ENCODE data around the gene NR3C1.
"Not testable (repeated sequence)": the region's sequence is repeated elsewhere in the genome, so short reads cannot be mapped to it uniquely, and the experiment has no call there.

NR3C1 gene

DNA sequence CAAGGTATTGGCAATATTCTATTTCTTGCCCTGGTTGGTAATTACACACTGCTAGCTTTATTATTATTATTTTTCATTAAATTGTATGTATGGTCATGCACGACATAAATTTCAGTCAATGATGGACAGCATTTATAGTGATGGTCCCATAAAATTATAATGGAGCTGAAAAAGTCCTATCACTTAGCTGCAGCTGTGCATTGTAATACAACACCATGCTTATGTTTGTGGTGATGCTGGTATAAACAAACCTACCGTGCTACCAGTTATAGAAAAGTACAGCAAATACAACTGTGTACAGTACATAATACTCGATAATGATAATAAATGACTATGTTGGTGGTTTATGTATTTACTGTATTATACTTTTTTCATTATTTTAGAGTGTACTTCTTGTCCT lies 65.5 kb downstream of the NR3C1 start:
- no peak for DNase-seq (ENCODE audit: low spot score)

DNA sequence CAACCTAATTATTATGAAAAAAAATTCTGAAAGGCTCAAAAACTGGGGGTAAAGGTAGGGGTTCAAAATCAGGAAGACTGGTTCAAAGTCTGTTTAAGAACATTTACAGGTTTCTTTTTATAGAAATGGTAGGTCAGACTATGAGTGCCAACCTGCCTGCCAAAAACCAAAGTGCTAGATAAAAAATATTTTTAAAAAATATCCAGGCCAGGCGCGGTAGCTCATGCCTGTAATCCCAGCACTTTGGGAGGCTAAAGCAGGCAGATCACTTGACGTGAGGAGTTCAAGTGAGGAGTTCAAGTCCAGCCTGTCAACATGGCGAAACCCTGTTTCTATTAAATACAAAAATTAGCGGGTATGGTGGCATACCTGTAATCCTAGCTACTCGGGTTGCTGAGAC lies 67.0 kb downstream of the NR3C1 start:
- DNase-seq (ENCODE audit: low spot score), result no peak

DNA sequence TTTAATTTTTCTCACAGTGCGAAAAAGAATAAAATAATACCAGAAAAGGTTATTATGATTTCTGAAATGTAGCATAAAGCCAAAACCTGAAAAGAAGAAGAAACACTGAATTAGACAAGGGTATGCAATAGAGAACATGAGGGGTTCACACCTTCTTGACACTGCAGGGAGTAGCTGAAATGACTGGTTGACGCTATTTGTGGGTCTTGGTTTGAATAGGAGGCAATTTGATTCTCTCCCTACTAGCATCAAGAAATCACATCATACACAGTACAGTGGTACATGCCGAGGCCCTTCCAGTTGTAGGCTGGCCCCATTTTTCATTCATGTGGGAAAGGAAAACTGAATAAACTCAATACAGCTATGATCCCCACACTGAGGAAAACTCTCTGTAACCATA lies 68.6 kb downstream of the NR3C1 start:
- no peak for DNase-seq (ENCODE audit: low spot score)

DNA sequence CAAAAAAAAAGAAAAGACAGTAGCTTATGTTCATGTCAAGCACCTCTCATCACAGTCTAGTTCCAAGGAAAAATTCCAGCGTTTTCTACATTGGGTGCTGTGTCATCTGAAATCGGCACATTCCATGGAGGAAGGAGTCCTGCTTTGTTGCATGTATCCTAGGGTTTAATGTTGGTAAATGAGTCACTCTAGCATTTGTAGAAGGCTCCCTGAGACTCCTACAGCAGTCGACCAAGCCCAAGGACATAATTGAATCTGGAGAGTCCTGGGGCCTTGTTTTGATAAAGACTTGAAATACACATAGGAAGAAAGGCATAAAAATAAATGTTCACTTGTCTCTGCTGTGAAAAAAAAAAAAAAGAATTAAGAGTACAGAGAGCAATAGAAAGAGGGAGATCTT lies 69.1 kb downstream of the NR3C1 start:
- DNase-seq (ENCODE audit: low spot score), result not testable (repeated sequence)

DNA sequence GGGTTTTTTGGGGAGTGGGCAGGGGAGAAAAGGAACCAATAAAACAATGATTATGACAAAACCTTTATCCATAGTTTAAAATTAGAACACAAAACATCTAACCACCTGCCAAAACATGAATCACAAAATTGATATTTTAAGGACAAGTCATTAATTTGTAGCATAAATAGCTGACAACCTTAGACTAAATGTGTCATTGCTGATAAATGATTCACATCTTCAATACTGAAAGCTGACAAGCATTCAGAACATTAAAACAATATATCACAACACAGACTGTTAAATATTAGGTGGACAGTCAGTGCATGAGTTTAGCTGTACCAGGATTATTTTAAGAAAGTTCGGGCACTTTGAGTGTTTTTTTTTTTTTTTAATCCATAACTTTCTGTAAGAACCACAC lies 71.5 kb downstream of the NR3C1 start:
- no peak for DNase-seq (ENCODE audit: low spot score)

DNA sequence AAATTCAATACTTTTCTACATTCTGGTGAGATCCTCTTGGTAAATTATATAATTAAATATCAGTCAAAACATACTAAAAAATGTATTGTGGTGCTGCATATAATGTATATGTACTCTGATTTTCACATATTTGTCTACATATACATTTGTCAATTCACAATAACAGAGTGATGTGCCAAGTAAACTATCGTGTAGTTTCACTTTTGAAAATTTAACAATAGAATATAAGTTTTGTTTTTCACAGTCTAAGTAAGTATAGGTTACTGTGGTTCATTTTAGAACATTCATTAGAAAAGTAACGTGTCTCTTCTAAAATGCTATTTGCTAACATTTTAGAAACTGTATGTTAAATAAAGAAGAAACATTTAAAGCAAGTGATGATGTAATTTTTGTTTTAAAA lies 73.6 kb downstream of the NR3C1 start:
- no peak for DNase-seq (ENCODE audit: low spot score)

DNA sequence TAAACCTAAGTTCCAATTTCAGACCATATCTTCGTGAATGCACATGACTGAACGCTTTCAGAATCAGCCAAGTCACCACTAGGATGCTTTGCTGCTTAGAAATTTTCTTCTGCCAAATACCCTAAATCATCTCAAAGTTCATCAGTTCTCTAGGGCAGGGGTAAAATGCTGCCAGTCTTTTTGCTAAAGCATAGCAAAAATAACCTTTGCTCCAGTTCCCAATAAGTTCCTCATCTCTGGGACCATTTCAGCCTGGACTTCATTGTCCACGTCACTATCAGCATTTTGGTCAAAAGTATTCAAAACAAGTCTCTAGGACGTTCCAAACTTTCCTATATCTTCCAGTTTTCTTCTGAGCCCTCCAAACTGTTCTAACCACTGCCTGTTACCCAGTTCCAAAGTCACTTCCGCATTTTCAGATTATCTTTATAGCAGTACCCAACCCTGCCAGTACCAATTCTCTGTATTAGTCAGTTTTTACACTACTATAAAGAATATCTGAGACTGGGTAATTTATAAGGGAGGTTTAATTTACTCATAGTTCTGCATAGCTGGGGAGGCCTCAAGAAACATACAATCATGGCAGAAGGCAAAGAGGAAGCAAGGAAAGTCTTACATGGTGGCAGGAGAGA lies 74.8 kb downstream of the NR3C1 start:
- DNase-seq (ENCODE audit: low spot score), result no peak

DNA sequence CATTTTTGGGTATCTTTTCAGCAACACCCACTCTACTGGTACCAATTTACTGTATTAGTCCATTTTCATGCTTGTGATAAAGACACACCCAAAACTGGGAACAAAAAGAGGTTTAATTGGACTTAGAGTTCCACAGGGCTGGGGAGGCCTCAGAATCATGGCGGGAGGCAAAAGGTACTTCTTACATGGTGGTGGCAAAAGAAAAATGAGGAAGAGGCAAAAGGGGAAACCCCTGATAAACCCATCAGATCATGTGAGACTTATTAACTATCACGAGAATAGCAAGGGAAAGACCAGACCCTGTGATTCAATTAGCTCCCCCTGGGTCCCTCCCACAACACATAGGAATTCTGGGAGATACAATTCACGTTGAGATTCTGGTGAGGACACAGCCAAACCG lies 78.4 kb downstream of the NR3C1 start:
- not testable (repeated sequence) for DNase-seq (ENCODE audit: low spot score)

DNA sequence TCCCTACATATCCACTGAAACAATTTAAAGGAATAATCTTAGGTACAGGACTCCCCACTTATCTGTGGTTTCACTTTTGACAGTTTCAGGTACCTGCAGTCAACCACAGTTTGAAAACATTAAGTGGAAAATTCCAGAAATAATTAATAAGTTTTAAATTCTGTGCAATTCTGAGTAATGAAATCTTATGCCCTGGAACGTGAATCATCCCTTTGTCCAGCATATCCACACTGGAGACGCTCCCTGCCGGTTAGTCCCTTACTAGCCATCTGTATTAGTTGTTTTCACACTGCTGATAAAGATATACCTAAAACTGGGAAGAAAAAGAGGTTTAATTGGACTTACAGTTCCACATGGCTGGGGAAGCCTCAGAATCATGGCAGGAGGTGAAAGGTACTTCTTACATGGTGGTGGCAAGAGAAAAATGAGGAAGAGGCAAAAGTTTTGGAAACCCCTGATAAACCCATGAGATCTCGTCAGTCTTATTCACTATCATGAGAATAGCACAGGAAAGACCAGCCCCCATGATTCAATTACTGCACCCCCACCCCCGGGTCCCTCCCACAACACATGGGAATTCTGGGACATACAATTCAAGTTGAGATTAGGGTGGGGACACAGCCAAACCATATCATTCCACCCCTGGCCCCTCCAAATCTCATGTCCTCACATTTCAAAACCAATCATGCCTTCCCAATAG lies 80.4 kb downstream of the NR3C1 start:
- DNase-seq (ENCODE audit: low spot score), result not testable (repeated sequence)

DNA sequence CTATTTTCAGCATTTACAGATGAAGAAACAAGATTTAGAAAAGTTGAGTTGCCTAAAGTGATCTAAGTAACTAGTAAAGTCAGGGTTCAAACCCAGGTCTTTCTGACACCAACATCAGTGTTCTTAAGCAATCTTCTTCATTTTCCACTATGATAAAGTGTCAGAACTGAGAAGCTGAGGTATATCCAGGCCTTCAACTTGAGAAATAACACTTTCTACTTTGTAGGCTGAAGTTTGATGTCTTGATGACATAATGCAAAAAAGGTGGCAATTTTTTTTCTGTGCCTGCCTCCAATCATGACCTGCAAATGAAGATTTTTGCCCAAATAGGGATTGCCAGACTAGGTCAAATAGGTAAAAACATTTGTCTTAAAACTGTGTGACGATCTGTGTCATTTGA lies 81.3 kb downstream of the NR3C1 start:
- DNase-seq (ENCODE audit: low spot score), result no peak

DNA sequence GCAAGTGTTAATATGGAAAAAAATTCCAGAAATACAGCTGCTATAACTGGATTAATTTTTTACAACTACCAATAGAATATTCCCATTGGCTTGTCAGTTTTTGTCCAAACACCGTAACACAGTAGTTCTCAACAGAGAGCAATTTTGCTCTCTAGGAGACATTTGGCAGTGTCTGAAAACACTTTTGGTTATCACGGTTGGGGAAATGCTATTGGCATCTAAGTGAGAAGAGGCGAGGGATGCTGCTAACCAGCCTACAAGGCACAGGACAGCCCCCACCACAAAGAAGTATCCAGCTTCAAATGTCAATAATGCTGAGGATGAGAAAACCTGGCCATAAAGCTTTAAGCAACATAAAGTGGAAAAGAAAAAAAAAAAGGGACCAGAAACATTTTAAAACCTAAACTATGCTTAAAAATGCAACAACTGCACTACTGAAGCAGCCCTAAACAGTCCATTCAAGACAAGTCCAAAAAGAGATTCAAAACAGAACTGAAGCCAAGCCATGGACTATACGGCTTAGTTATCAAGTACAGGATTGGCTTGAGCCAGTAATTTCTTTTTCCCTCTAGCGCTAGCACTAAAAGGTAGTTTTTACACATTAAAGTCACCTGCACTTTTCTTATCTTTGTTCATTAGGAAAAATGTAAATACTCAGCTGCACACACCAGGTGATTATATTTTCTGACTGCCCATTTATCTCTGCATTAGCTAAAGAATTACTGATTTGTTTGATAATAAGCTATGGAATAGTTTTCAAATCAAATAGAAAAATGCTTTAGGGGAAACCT lies 83.9 kb downstream of the NR3C1 start:
- DNase-seq (ENCODE audit: low spot score), result no peak

DNA sequence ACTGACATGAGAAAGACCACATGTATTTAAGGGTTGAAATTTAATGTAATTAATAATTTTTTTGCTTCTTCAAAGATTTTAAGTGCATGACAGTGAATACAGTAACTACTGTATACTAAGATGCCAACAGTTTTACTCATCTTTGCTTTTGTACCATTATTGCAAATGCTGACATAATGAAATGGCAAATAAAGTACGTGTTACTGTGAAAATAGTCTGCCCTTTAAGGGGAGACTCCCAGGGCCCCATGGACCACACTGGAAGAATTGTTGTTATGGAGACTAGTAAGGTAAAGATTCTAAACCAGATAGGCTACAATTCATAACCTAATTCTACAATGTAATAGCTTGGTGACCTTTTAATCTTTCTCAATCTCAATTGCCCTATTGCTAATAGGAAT lies 84.7 kb downstream of the NR3C1 start:
- no peak for DNase-seq (ENCODE audit: low spot score)

DNA sequence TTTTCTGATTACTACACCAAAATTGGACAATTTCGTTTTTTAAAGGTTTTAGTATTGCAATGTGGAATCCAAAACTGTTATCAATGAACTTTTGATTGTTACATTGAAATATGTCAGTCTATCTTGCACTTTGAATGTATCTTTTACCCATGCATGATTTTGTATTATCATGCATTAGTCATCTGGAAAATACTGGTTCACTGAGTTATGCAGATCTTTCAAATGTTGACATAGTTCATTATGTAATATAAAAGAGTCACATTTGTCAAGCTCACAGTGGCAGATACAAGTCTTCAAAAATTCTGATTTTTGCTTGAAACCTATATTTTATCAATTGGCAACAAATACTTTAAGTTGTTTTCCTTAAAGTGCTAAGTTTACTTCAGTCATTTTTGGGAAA lies 85.2 kb downstream of the NR3C1 start:
- DNase-seq (ENCODE audit: low spot score), result no peak

DNA sequence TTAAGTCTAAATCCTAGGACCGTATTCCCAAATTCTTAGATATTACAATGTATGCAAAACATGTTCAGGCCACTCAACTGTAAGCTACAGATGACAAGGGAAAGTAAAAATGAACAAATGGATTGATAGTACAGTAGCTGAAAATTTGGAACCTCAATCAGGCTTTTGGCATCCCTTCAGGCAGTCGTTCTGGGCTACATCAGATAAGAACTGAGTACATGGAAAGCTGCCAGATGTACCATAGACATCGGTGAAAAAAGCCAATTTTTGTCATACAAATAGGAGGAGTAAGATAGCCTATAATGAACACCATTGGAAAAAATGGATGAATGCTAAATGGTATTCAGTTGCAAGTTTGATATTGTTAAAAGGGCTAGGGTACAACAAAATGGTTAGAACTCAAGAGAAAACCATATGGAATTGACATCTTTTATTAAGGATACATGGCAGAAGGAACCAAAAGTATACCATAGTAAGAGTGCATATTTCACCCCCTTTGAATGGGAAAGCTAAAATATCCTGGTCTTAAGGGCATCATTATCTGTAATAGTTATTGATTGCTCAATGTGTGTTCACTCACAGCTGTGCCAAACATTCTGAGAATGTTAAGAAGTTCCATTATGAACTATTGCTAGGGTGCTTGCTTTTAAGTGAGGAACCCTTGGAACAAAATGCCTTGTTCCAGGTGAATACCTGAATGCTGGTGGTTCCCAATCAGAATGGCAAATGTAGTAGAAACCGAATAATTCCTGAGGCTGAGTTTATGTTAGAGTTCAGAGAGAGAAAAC lies 86.4 kb downstream of the NR3C1 start:
- DNase-seq (ENCODE audit: low spot score), result no peak

DNA sequence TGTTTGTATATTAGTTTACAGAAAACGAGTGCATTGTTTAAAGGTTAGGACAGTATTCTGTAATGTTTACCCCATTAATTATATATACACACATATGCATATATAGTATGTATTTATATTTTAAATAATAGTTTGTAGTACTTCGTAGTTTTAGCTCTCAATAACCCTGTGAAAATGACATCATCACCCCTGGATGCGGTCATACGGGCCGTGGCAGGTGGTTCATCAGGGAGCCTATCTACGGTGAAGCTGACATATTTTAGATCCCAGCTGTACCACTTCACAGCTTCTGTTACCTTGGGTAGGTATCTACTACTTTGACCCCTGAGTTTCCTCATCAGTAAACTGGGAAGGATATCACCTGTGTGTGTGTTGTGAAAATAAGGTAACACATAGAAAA lies 87.1 kb downstream of the NR3C1 start:
- no peak for DNase-seq (ENCODE audit: low spot score)

DNA sequence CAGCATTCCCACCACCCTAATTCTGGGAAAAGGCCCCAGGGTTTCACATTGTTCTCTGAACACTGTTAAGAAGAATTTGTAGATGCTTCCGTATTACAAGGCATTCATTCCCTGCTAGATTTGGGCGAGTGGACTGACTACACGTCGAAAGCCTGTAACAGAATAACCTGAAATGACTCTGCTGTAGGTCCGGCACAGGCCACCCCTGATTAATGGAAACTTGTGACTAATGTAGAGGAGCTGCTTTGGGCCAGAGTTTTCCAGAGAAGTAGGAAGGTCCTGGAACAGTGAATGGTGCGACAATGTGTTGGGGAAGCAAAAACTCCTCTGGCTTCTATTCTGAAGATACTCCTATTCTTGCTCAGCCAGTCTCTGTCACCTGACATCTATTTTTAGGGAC lies 87.6 kb downstream of the NR3C1 start:
- no peak for DNase-seq (ENCODE audit: low spot score)

DNA sequence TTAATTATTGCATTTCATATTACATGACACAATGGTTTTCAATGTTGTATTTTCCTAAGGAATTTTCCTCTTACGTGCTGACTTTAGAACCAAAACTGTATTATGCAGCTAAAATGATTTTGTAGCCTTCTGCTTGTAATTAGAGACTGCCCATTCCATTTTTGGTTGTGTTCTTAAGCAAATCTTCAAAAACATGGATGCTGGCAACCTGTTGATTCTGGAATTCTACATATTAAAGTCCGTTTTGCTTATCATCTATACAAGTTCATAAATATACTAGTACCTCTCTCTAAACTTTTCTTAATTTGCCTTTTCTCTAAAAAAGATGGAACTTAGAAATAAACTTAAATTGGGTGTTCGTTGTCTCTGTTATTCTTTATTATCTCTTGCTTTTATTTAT lies 88.3 kb downstream of the NR3C1 start:
- no peak for DNase-seq (ENCODE audit: low spot score)

DNA sequence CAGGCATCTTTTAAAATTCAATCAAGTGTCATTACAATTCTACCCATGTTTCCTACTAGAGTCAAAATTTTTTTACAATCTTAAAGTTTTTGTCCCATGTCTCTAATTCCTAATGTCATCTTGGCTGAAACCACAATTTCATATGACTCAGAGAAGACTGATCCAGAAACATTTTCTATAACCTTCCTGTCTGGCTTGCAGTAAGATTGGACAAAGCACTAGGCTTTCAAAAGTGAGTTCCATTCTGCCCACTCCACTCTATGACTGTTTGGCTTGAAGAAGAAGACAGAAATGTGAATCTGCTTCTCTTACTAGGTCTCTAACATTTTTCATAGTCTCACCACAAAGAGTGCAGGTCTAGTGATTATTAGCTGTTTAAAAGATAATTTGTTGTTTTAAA lies 88.8 kb downstream of the NR3C1 start:
- DNase-seq (ENCODE audit: low spot score), result no peak

DNA sequence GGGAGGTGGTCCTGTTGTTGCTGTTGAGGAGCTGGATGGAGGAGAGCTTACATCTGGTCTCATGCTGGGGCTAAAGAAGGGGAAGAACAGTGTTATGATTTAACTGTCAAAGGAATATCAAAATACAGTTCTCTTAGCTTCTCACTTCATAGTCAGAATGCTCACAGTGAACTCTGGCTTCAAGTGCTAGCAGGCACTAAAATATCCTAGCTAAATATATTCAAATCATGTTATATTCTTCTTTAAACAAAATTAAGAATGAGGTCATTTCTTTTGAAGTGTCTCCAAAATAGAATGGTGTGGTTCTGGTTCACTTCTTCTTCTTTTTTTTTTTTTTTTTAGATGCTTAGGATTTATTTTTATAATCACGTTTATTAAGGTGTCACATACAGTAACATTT lies 89.4 kb downstream of the NR3C1 start:
- no peak for DNase-seq (ENCODE audit: low spot score)

DNA sequence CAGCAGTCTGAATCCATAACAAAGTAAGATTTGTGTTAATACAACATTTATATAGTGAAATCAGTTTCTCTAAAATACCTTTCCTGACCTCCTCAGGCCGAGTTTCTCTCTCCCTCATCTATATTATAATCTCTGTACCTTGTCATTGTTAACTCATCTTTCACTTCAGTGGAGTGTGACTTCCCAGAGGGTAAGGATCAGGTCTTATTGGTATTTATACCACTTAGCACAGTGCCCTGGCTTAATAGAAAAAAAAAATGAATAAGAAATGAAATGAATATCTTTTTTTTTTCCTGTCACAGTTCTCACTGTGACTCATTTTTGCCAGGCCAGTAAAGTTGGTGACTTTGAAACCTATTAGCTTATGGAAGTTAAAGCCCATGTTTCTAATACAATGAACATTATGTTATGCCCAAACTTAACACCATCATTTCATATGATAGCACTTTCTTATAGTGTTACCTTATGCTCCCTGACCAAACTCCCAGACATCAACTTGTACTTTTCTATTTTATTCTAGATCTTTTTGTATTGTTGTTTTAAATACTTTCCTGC lies 90.1 kb downstream of the NR3C1 start:
- no peak for DNase-seq (ENCODE audit: low spot score)

DNA sequence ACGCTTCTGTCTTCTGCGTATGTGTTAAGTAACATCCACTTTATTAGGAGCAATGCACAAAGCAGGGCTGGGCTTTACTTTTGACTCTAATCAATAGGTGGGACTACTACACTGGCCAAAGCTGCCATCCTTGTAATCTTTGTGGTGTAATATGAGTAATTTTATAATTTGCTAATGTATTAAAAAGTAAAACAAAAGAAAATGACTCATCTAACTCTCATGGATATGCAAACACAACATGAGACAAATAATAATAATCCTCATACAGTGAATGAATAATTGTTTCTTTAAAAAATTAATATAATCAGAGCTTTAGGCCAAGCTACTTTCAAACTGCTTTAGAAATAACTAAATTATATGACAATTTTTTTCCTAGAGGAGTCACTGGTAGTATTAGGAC lies 90.7 kb downstream of the NR3C1 start:
- no peak for DNase-seq (ENCODE audit: low spot score)

DNA sequence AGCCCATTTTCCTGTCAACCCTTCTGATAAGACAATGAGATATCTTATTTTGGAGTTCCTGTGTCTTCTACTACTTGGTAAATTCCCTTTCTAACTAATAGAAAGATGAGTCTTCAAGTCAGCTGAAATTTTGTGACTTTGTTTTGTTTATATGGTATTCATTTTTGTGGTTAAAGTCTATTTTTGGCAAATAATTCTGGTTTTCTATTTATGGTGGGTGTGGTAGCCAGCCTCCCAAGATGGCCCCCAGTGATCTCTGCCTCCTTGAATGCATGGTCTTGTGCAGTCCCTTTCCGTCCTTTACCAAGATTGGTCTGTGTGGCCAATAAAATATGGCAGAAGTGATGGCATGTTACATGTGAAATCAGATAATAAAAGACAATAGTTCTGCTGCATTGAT lies 91.5 kb downstream of the NR3C1 start:
- no peak for DNase-seq (ENCODE audit: low spot score)
